ENCODE data around the gene CMAS.

DNA sequence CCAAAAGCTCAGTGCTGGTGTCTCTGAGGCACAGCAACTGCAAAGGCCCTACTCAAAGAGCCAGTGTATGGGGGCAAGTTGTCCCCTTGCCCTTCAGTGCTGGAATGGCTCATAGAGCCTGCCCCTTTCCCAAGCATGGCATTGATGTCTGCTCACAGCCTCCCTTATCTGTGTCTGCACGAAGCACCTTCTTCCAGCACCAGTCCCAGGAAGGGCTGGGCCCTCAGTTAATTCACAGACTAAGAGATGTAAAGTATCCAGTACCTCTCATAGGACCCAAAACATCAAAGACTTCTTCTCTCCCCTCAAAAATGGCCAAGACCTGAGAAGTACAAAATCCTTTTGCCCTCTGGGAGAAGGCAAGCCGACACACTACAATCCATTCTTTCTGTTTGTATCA lies 1.6 kb upstream of the CMAS start:
- TF ChIP-seq, protein P1, sequence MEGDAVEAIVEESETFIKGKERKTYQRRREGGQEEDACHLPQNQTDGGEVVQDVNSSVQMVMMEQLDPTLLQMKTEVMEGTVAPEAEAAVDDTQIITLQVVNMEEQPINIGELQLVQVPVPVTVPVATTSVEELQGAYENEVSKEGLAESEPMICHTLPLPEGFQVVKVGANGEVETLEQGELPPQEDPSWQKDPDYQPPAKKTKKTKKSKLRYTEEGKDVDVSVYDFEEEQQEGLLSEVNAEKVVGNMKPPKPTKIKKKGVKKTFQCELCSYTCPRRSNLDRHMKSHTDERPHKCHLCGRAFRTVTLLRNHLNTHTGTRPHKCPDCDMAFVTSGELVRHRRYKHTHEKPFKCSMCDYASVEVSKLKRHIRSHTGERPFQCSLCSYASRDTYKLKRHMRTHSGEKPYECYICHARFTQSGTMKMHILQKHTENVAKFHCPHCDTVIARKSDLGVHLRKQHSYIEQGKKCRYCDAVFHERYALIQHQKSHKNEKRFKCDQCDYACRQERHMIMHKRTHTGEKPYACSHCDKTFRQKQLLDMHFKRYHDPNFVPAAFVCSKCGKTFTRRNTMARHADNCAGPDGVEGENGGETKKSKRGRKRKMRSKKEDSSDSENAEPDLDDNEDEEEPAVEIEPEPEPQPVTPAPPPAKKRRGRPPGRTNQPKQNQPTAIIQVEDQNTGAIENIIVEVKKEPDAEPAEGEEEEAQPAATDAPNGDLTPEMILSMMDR (IDR thresholded peaks at IDR 0.05), result no peak
- TF ChIP-seq, protein P2, sequence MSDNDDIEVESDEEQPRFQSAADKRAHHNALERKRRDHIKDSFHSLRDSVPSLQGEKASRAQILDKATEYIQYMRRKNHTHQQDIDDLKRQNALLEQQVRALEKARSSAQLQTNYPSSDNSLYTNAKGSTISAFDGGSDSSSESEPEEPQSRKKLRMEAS (IDR thresholded peaks at IDR 0.05; ENCODE audit: low read depth), result no peak
- no peak for TF ChIP-seq CHD2 (IDR thresholded peaks at IDR 0.05; ENCODE audit: low read length, partially characterized antibody)

All from SK-N-SH (cell line).